H1 (cell line): ENCODE measurements around the gene CCDC73.

Experiments used
- CTCF ChIP-seq, 3 experiments: IDR thresholded peaks; 1 replicate in 2 of 3; 2 replicates in 1 of 3; pipeline versions ENCODE4 v1.5.1 to v1.6.1; 2011; ENCODE audit warnings: low read length in 3 of 3, mild to moderate bottlenecking in 3 of 3, inconsistent platforms in 2 of 3, low read depth in 1 of 3, moderate library complexity in 1 of 3; ENCODE audit not compliant: insufficient read depth in 1 of 3; ENCODE audit errors: control extremely low read depth in 1 of 3
- EP300 ChIP-seq, 2 experiments: IDR thresholded peaks; 1 replicate in 1 of 2; 2 replicates in 1 of 2; pipeline ENCODE4 v1.6.1; 2011 to 2012; ENCODE audit warnings: low read depth in 2 of 2, low read length in 2 of 2, mild to moderate bottlenecking in 2 of 2, borderline replicate concordance in 1 of 2, inconsistent platforms in 1 of 2, moderate library complexity in 1 of 2

- TF ChIP-seq EP300 (IDR thresholded peaks at IDR 0.05; ENCODE audit: borderline replicate concordance in 1 of 2, low read depth in 2 of 2, low read length in 2 of 2) (no peak), CTCF (IDR thresholded peaks at IDR 0.05; ENCODE audit: control extremely low read depth in 1 of 3, insufficient read depth in 1 of 3, low read depth in 1 of 3, low read length in 3 of 3) (no peak)
Measured at GRCh38 chr11:32817181-32817851, 22.9 kb upstream of the CCDC73 start.
